Neutrophil (primary cell): ENCODE measurements around the gene POLD3.

Experiments
- H3K27ac ChIP-seq: fragments of 200-600 bp; sonication (generic); 2 replicates; pipeline ENCODE4 v1.5.1; 2016; ENCODE audit warnings: mild to moderate bottlenecking, moderate library complexity
- H3K27me3 ChIP-seq: fragments of 200-600 bp; sonication (generic); 2 replicates; pipeline ENCODE4 v1.6.0; 2016; ENCODE audit warnings: mild to moderate bottlenecking
- H3K36me3 ChIP-seq: fragments of 200-600 bp; sonication (generic); 2 replicates; pipeline ENCODE4 v1.5.1; 2017
- H3K4me1 ChIP-seq, 2 experiments: fragments of 200-600 bp in 1 of 2; sonication (generic) in 1 of 2; 1 replicate in 1 of 2; 2 replicates in 1 of 2; pipeline versions ENCODE4 v1.5.1 to v1.6.1; 2013 to 2016; ENCODE audit warnings: low read depth in 1 of 2, low read length in 1 of 2, mild to moderate bottlenecking in 1 of 2, moderate library complexity in 1 of 2; ENCODE audit not compliant: control insufficient read depth in 1 of 2, insufficient read depth in 1 of 2
- H3K4me3 ChIP-seq, 2 experiments: fragments of 200-600 bp in 1 of 2; sonication (generic) in 1 of 2; 1 replicate in 1 of 2; 2 replicates in 1 of 2; pipeline ENCODE4 v1.5.1; 2013 to 2016; ENCODE audit warnings: low read depth in 1 of 2, low read length in 1 of 2, mild to moderate bottlenecking in 1 of 2, moderate library complexity in 1 of 2
- H3K9me3 ChIP-seq: fragments of 200-600 bp; sonication (generic); 2 replicates; pipeline ENCODE4 v1.5.1; 2016
- TF ChIP-seq, protein P1 (sequence below): fragments of 200-600 bp; sonication (generic); IDR thresholded peaks from 2 replicates; pipeline ENCODE4 v1.5.1; 2016; ENCODE audit warnings: antibody characterized with exemption

POLD3 gene

DNA sequence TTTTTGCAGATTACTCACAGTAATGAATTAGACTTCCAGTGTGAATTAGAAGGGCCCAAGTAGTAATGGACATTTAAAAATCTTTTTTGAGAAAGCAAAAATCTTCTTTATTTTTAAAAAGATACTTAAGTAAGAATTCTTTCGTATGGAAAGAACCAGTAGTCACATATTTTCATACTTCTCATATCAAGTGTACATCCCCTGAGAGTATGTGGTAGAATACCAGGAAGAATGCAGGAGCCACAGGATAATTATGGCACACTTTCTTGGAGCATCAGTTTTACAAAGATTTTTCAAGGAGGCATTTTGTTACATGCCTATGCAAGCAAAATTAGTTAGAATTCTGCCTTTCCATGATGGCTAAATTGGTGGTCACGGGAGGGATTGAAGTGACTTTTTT lies 28.1 kb downstream of the POLD3 start:
- TF ChIP-seq, protein P1, sequence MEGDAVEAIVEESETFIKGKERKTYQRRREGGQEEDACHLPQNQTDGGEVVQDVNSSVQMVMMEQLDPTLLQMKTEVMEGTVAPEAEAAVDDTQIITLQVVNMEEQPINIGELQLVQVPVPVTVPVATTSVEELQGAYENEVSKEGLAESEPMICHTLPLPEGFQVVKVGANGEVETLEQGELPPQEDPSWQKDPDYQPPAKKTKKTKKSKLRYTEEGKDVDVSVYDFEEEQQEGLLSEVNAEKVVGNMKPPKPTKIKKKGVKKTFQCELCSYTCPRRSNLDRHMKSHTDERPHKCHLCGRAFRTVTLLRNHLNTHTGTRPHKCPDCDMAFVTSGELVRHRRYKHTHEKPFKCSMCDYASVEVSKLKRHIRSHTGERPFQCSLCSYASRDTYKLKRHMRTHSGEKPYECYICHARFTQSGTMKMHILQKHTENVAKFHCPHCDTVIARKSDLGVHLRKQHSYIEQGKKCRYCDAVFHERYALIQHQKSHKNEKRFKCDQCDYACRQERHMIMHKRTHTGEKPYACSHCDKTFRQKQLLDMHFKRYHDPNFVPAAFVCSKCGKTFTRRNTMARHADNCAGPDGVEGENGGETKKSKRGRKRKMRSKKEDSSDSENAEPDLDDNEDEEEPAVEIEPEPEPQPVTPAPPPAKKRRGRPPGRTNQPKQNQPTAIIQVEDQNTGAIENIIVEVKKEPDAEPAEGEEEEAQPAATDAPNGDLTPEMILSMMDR = no peak
- Histone ChIP-seq H3K4me1 (no peaks in the 10 kb centered on the region), H3K36me3 (peaks cover 53% of the 10 kb centered on the region), H3K4me3 (no peak overlapping the region), H3K27ac (no peak overlapping the region), H3K27me3 (no peaks in the 10 kb centered on the region), H3K9me3 (no peaks in the 10 kb centered on the region)

DNA sequence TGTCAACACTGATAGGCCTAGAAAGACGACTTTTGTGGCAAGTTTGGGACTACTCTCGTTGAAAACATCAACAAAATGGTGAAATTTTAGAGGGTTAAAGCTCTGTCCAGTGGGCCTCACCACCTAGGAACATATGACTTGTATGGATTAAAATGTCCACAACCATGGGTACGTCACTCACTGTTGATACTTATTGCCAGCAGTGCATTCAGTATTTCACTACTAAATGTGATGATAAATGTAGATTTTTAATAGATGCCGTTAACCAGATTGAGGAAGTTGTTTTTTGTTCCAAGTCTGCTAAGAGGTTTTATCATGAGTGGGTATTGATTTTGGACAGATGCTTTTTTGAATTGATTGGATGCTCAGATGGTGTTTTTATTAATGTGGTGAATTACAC lies 33.7 kb downstream of the POLD3 start:
- TF ChIP-seq, protein P1 = no peak
- H3K4me1 ChIP-seq = no peaks in the 10 kb centered on the region
- no peaks in the 10 kb centered on the region for H3K27me3 ChIP-seq
- H3K36me3 ChIP-seq = peaks cover 35% of the 10 kb centered on the region
- no peak overlapping the region for H3K27ac ChIP-seq
- no peak overlapping the region for H3K4me3 ChIP-seq
- no peaks in the 10 kb centered on the region for H3K9me3 ChIP-seq

DNA sequence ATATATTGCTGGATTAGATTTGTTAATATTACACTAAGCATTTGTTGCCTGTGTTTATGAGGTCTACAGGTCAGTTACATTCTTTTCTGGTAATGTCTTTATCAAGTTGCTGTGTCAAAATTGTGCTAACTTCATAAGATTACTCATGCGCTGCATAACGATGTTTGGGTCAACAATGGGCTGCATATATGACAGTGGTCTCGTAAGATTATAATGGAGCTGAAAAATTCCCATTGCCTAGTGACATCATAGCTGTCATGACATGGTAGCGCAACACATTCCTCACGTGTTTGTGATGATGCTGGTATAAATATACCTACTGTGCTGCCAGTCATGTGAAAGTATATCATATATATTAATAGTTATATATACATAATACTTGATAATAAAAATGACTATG lies 34.2 kb downstream of the POLD3 start:
- H3K9me3 ChIP-seq = no peaks in the 10 kb centered on the region
- TF ChIP-seq, protein P1 = no peak
- no peaks in the 10 kb centered on the region for H3K4me1 ChIP-seq
- H3K27ac ChIP-seq = no peak overlapping the region
- no peak overlapping the region for H3K4me3 ChIP-seq
- H3K27me3 ChIP-seq = no peaks in the 10 kb centered on the region
- peaks cover 31% of the 10 kb centered on the region for H3K36me3 ChIP-seq

DNA sequence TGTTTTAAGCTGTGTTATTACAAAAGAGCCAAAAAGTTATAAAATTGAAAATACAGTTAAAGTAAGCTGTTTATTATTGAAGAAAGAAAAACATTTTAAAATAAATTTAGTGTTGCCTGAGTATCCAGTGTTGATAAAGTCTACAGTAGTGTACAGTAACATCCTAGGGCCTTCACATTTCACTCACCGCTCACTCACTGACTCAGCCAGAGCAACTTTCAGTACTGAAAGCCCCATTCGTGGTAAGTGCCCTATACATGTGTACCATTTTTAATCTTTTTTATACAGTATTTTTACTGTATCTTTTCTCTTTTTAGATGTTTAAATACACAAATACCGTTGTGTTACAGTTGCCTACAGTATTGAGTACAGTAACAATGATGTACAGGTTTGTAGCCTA lies 35.0 kb downstream of the POLD3 start:
- TF ChIP-seq, protein P1 = no peak
- no peaks in the 10 kb centered on the region for H3K4me1 ChIP-seq
- no peaks in the 10 kb centered on the region for H3K27me3 ChIP-seq
- no peaks in the 10 kb centered on the region for H3K9me3 ChIP-seq
- H3K36me3 ChIP-seq = peaks cover 34% of the 10 kb centered on the region
- no peak overlapping the region for H3K27ac ChIP-seq
- H3K4me3 ChIP-seq = no peak overlapping the region

DNA sequence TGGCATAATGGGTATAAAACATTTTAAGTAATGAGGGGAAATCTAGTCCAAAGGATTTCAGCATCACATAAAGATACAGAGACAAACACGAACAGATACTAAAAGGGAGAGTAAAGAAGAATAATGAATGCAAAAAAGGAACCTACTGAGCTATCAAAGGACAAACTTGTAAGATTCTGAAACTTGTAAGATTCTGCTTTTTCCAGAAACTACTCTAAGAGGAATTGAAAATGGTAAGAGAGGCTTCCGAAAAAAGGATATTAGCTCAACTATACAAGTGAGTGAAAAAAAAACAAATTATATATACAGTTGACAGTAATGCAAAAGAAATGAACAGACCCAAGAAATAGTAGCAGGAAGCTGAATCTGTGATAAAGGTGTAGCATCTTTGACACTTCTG lies 37.7 kb downstream of the POLD3 start:
- TF ChIP-seq, protein P1 = no peak
- Histone ChIP-seq H3K27me3 (no peaks in the 10 kb centered on the region), H3K4me1 (peaks cover 5 to 10% of the 10 kb centered on the region in 2 experiments), H3K36me3 (peaks cover 37% of the 10 kb centered on the region), H3K9me3 (no peaks in the 10 kb centered on the region), H3K27ac (no peak overlapping the region), H3K4me3 (no peak overlapping the region)
